ENCODE measurements around the gene PAH. TPM values are rescaled to one million over a fixed set of nuclear protein-coding genes. Genes with fewer than 3 reads are reported as not detected.

The PAH gene
- total RNA-seq: not detected
- long read RNA-seq: 0 reads

- DNase-seq (ENCODE audit: low spot score): no peak
These were observed at the start of gene PAH for GRCh38 chr12:102917026-102917787. PAH (minus strand) TSS chr12:102917244; CDS start chr12:102917130, 114 bp downstream.

- DNase-seq (ENCODE audit: low spot score): no peak
These were observed 49.3 kb upstream of the PAH start for GRCh38 chr12:102966200-102966863.

GRCh38 chr12:102965281-102966155 lies 48.5 kb upstream of the PAH start:
- DNase-seq (ENCODE audit: low spot score): no peak

GRCh38 chr12:102964872-102965271 lies 47.8 kb upstream of the PAH start:
- DNase-seq (ENCODE audit: low spot score): no peak

- DNase-seq (ENCODE audit: low spot score): no peak
These were observed 46.8 kb upstream of the PAH start for GRCh38 chr12:102963796-102964195.

- DNase-seq (ENCODE audit: low spot score): no peak
These were observed 45.9 kb upstream of the PAH start for GRCh38 chr12:102962986-102963385.

- no peak for DNase-seq (ENCODE audit: low spot score)
These were observed 45.5 kb upstream of the PAH start for GRCh38 chr12:102962532-102962931.

GRCh38 chr12:102961466-102961855 lies 44.4 kb upstream of the PAH start:
- DNase-seq (ENCODE audit: low spot score): no peak

- DNase-seq (ENCODE audit: low spot score): no peak
These were observed 43.9 kb upstream of the PAH start for GRCh38 chr12:102960766-102961465.

GRCh38 chr12:102959391-102959790 lies 42.3 kb upstream of the PAH start:
- DNase-seq (ENCODE audit: low spot score): no peak

- DNase-seq (ENCODE audit: low spot score): no peak
These were observed 41.8 kb upstream of the PAH start for GRCh38 chr12:102958830-102959176.

GRCh38 chr12:102958073-102958829 lies 41.2 kb upstream of the PAH start:
- no peak for DNase-seq (ENCODE audit: low spot score)

GRCh38 chr12:102957339-102958050 lies 40.5 kb upstream of the PAH start, which contains the start of gene ASCL1:
ASCL1 (plus strand) TSS chr12:102957674; CDS start chr12:102958245, 571 bp downstream.
- no peak for DNase-seq (ENCODE audit: low spot score)

GRCh38 chr12:102956738-102957327 lies 39.8 kb upstream of the PAH start:
- no peak for DNase-seq (ENCODE audit: low spot score)

GRCh38 chr12:102955926-102956737 lies 39.1 kb upstream of the PAH start:
- no peak for DNase-seq (ENCODE audit: low spot score)

- no peak for DNase-seq (ENCODE audit: low spot score)
These were observed 37.1 kb upstream of the PAH start for GRCh38 chr12:102954134-102954533.

- no peak for DNase-seq (ENCODE audit: low spot score)
These were observed 36.2 kb upstream of the PAH start for GRCh38 chr12:102953221-102953620.

- DNase-seq (ENCODE audit: low spot score): no peak
These were observed 34.8 kb upstream of the PAH start for GRCh38 chr12:102951841-102952240.

All from mesenteric fat pad (tissue), 1 donor.